GM12801 (cell line): Measurements from ENCODE around the gene PCDHGC5.

Experiments used
- CTCF ChIP-seq: IDR thresholded peaks from one replicate; pipeline ENCODE4 v1.5.1; 2011; ENCODE audit warnings: control low read depth; ENCODE audit not compliant: insufficient read length; ENCODE audit errors: extremely low read depth

The PCDHGC5 gene

GRCh38 chr5:141501761-141502160, 12.9 kb downstream of the PCDHGC5 start:
- no peak for TF ChIP-seq CTCF

- no peak for TF ChIP-seq CTCF
Measured at GRCh38 chr5:141503681-141504080, 14.8 kb downstream of the PCDHGC5 start.

GRCh38 chr5:141504216-141504615, 15.3 kb downstream of the PCDHGC5 start:
- TF ChIP-seq CTCF: no peak

- no peak for TF ChIP-seq CTCF
Measured at GRCh38 chr5:141506381-141507155, 17.7 kb downstream of the PCDHGC5 start.

GRCh38 chr5:141507387-141508091, 18.7 kb downstream of the PCDHGC5 start:
- TF ChIP-seq CTCF: no peak

- TF ChIP-seq CTCF: no peak
Measured at GRCh38 chr5:141508440-141508797, 19.5 kb downstream of the PCDHGC5 start.

GRCh38 chr5:141508798-141509611, 20.1 kb downstream of the PCDHGC5 start:
- TF ChIP-seq CTCF: no peak
